Measurements from ENCODE around the gene HES7. TPM values are rescaled to one million over a fixed set of nuclear protein-coding genes. Genes with fewer than 3 reads are reported as not detected.

The HES7 gene
- polyA plus RNA-seq, 1 of the 3 experiments (the other 2 are of a cell fraction): 1.2 TPM

DNA sequence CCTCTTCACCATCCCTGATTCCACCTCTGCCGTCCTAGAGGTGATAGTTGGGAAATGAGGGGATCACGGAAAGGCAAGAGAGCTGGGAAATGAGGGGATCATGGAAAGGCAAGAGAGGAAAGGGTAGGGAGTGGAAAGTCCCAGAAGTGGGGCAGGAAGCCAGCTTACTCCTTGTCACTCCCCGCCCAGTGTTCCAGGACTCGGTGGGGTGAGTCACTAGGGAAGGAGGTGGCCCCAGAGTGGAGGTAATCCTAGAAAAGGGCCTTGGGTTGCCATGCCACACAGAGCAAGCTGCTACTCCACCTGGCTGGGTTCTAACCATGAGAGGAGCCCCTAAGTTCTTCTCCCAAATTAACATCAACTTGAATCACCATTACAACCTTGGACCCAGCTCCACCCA is 20.4 kb downstream of the HES7 start:
- DNase-seq: no peak
- no peaks in the 10 kb centered on the region for H3K27me3 ChIP-seq (ENCODE audit: insufficient read depth)
- H4K20me1 ChIP-seq (ENCODE audit: insufficient read depth): no peaks in the 10 kb centered on the region
- no peaks in the 10 kb centered on the region for H3K4me1 ChIP-seq (ENCODE audit: control insufficient read depth in 1 of 2, insufficient read depth in 2 of 2, low read depth in 1 of 2, low read length in 1 of 2)
- H3K4me2 ChIP-seq: no peak overlapping the region
- no peaks in the 10 kb centered on the region for H3K36me3 ChIP-seq (replicated peaks in 1 of 2; ENCODE audit: control insufficient read depth in 1 of 2, insufficient read depth in 2 of 2, low read length in 1 of 2)
- no peaks in the 10 kb centered on the region for H3K9me3 ChIP-seq
- no peak overlapping the region for H3K27ac ChIP-seq (ENCODE audit: low read depth in 2 of 2, low read length in 1 of 2)
- H3K9me2 ChIP-seq: no peaks in the 10 kb centered on the region
- ChIA-PET CTCF (interaction anchor here (0.9 to 3.1 kb wide), 10 partner anchors 10 to 86 kb away, joined by 3 to 33 read pairs (median 7); partner anchors contain the start of gene ALOXE3), POLR2A (no interaction called here)
- 71% methylated on average over 4 of the region's 4 CpGs for WGBS (ENCODE audit: low lambda C conversion rate)
- no peaks in the 10 kb centered on the region for H3F3A ChIP-seq (replicated peaks; ENCODE audit: insufficient read depth)
- TF ChIP-seq MXI1 (IDR thresholded peaks at IDR 0.05; ENCODE audit: low read depth, low read length): no peak
- TF ChIP-seq, protein P1, sequence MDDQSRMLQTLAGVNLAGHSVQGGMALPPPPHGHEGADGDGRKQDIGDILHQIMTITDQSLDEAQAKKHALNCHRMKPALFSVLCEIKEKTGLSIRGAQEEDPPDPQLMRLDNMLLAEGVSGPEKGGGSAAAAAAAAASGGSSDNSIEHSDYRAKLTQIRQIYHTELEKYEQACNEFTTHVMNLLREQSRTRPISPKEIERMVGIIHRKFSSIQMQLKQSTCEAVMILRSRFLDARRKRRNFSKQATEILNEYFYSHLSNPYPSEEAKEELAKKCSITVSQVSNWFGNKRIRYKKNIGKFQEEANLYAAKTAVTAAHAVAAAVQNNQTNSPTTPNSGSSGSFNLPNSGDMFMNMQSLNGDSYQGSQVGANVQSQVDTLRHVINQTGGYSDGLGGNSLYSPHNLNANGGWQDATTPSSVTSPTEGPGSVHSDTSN (IDR thresholded peaks at IDR 0.05): no peak
- TF ChIP-seq FOSL2 (IDR thresholded peaks at IDR 0.05; ENCODE audit: borderline replicate concordance, low read depth): no peak
- TF ChIP-seq, protein P2, sequence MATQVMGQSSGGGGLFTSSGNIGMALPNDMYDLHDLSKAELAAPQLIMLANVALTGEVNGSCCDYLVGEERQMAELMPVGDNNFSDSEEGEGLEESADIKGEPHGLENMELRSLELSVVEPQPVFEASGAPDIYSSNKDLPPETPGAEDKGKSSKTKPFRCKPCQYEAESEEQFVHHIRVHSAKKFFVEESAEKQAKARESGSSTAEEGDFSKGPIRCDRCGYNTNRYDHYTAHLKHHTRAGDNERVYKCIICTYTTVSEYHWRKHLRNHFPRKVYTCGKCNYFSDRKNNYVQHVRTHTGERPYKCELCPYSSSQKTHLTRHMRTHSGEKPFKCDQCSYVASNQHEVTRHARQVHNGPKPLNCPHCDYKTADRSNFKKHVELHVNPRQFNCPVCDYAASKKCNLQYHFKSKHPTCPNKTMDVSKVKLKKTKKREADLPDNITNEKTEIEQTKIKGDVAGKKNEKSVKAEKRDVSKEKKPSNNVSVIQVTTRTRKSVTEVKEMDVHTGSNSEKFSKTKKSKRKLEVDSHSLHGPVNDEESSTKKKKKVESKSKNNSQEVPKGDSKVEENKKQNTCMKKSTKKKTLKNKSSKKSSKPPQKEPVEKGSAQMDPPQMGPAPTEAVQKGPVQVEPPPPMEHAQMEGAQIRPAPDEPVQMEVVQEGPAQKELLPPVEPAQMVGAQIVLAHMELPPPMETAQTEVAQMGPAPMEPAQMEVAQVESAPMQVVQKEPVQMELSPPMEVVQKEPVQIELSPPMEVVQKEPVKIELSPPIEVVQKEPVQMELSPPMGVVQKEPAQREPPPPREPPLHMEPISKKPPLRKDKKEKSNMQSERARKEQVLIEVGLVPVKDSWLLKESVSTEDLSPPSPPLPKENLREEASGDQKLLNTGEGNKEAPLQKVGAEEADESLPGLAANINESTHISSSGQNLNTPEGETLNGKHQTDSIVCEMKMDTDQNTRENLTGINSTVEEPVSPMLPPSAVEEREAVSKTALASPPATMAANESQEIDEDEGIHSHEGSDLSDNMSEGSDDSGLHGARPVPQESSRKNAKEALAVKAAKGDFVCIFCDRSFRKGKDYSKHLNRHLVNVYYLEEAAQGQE (IDR thresholded peaks at IDR 0.05; ENCODE audit: low read depth, low read length): no peak
- no peak for TF ChIP-seq SMC3 (IDR thresholded peaks at IDR 0.05; ENCODE audit: low read depth, low read length)
- no peak for TF ChIP-seq TEAD4 (IDR thresholded peaks at IDR 0.05; ENCODE audit: borderline replicate concordance, insufficient read depth)
- no peak for TF ChIP-seq ELF1 (IDR thresholded peaks at IDR 0.05)
- no peak for TF ChIP-seq RAD21 (IDR thresholded peaks at IDR 0.05; ENCODE audit: low read length)
- no peak overlapping the region for H3K4me3 ChIP-seq (ENCODE audit: low read depth in 2 of 2, low read length in 1 of 2)
- no peaks in the 10 kb centered on the region for H3K79me2 ChIP-seq (ENCODE audit: insufficient read depth)
- H2AFZ ChIP-seq (ENCODE audit: low read depth): no peak overlapping the region
- H3K9ac ChIP-seq: no peak overlapping the region

DNA sequence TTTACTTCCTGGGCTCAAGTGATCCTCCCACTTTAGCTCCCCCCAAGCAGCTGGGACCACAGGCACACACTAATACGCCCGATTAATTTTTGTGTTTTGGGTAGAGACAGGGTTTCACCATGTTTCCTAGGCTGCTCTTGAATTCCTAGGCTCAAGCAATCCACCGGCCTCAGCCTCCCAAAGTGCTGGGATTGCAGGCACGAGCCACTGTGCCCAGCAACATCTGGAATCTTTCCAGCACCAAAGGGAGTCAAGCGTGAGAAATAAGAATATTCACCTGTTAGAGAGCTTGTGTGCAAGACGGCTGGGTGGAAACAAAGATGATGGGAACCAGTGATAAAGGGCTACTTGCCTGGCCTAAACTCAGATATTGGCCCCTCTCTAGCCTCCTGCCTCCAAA is 22.2 kb downstream of the HES7 start:
- Histone ChIP-seq H3K4me1 (ENCODE audit: control insufficient read depth in 1 of 2, insufficient read depth in 2 of 2, low read depth in 1 of 2, low read length in 1 of 2) (no peaks in the 10 kb centered on the region), H4K20me1 (ENCODE audit: insufficient read depth) (no peaks in the 10 kb centered on the region), H3K4me3 (ENCODE audit: low read depth in 2 of 2, low read length in 1 of 2) (no peak overlapping the region), H3K36me3 (replicated peaks in 1 of 2; ENCODE audit: control insufficient read depth in 1 of 2, insufficient read depth in 2 of 2, low read length in 1 of 2) (no peaks in the 10 kb centered on the region), H3K27ac (ENCODE audit: low read depth in 2 of 2, low read length in 1 of 2) (no peak overlapping the region), H2AFZ (ENCODE audit: low read depth) (no peak overlapping the region), H3K9me2 (no peaks in the 10 kb centered on the region), H3K9ac (no peak overlapping the region), H3K9me3 (no peaks in the 10 kb centered on the region), H3K4me2 (no peak overlapping the region), H3K79me2 (ENCODE audit: insufficient read depth) (no peaks in the 10 kb centered on the region), H3K27me3 (ENCODE audit: insufficient read depth) (no peaks in the 10 kb centered on the region; the same call in 1 of the 2 replicates), H3F3A (replicated peaks; ENCODE audit: insufficient read depth) (no peaks in the 10 kb centered on the region)
- 70% methylated on average over 6 of the region's 6 CpGs for WGBS (ENCODE audit: low lambda C conversion rate)
- DNase-seq: no peak
- ChIA-PET CTCF (interaction anchor here (1.3 to 3.0 kb wide), 7 partner anchors 8 to 84 kb away, joined by 4 to 21 read pairs (median 9); partner anchors contain the start of gene ALOXE3), POLR2A (interaction anchor here (0.8 kb wide), 1 partner anchor 72 kb away, joined by 3 read pairs; no protein-coding TSS in a partner anchor)
- TF ChIP-seq POLR2AphosphoS5 (IDR thresholded peaks at IDR 0.05; ENCODE audit: low read depth, low read length) (no peak), TEAD4 (IDR thresholded peaks at IDR 0.05; ENCODE audit: borderline replicate concordance, insufficient read depth) (no peak), RCOR1 (IDR thresholded peaks at IDR 0.05; ENCODE audit: low read length) (no peak), CHD2 (IDR thresholded peaks at IDR 0.05; ENCODE audit: low read length, partially characterized antibody) (no peak)
- TF ChIP-seq, protein P3, sequence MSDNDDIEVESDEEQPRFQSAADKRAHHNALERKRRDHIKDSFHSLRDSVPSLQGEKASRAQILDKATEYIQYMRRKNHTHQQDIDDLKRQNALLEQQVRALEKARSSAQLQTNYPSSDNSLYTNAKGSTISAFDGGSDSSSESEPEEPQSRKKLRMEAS (IDR thresholded peaks at IDR 0.05; ENCODE audit: low read depth): no peak

All from SK-N-SH (cell line).